ENCODE results near the gene BTK.
A peak's percentile ranks its signal among the peaks of the same experiment; 100 is the strongest.

BTK gene

DNA sequence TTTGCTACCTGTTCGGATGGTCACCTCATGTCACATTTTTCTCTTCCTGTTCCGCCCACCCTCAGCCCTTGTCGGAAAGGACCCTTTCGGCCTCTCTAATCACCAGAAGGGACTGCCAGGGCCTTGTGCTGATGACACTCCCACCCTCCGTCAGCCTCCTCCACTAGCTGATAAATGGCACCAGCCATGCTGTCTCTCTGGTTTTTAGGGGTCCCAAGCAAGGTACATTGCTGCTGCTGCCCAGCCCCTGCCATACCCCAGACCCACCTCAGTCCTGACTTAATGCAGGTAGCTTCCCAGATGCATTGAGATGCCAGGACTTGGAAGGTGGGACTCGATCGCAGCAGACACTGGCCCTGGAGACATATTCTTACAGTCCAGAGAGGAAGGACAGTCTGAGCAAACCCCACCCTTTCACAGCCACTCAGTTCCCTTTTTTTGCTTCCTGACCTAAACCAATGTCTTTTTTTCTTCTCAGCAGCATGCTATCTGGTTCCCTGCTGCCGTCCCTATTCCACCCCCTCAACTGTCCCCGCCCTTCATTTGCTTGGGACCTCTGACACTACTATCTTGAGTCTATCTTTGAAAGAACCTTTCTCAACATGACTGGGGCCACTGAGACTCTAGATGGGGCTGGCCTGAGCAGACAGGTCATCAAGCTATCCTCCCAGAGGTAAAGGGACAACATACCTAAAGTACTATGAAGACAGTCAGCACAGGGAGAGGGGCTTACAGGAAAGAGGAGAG is at the start of gene BTK:
Gene BTK, minus strand, starts transcription at position 397 of the 747 bp plus-strand sequence. CDS start 10,907 bp downstream, outside the sequence.
- Histone ChIP-seq H3K4me3 (ENCODE audit: low read depth, low read length) (no peak within 1 kb of the TSS), H2AFZ (ENCODE audit: low read length, unreplicated experiment) (no peak within 1 kb of the TSS), H3K27ac (ENCODE audit: low read depth, low read length) (no peak within 1 kb of the TSS), H3K4me1 (ENCODE audit: control insufficient read depth, insufficient read depth, low read length, unreplicated experiment) (no peaks in the 10 kb centered on the region), H3K36me3 (ENCODE audit: insufficient read depth, low read length) (no peaks in the 10 kb centered on the region), H3K79me2 (ENCODE audit: control insufficient read depth, insufficient read depth, low read length, unreplicated experiment) (peaks cover 1% of the 10 kb centered on the region), H3K27me3 (ENCODE audit: insufficient read depth, low read length) (no peaks in the 10 kb centered on the region)

DNA sequence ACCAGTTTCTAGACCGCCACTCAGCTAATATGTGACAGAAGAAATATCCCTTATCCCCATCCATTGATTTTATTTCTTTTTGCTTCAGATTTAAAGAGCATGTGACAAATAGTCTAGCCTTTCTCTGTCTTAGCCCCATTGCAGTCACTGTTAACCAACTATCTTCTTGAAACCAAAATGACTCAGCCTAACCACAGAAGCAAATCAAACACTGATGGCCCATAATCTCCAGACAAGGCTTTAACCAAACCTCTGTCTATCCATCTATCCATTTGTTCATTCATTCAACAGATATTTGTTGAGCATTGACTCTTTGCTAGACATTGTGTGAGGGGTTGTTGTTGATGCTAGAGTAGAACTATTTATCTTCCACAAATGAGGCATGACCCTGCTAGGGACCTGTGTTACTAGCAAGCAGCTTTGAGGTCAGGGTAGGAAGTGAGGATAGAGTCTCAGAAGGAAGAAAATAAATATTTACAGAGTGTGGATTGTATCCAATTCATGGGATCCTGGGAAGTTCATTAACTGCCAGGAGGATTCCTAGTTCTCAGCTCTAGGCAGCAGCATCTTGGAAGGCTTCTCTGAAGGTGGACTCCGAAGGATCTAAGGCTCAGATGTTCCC is 44.6 kb upstream of the BTK start:
- Histone ChIP-seq H3K79me2 (ENCODE audit: control insufficient read depth, insufficient read depth, low read length, unreplicated experiment) (no peaks in the 10 kb centered on the region), H2AFZ (ENCODE audit: low read length, unreplicated experiment) (no peak overlapping the region), H3K36me3 (ENCODE audit: insufficient read depth, low read length) (no peaks in the 10 kb centered on the region), H3K4me3 (ENCODE audit: low read depth, low read length) (peak overlapping the region; percentile 47; the same call in 1 of the 2 replicates), H3K27ac (ENCODE audit: low read depth, low read length) (peak overlapping the region; percentile 77), H3K27me3 (ENCODE audit: insufficient read depth, low read length) (no peaks in the 10 kb centered on the region), H3K4me1 (ENCODE audit: control insufficient read depth, insufficient read depth, low read length, unreplicated experiment) (peaks cover 7% of the 10 kb centered on the region)

DNA sequence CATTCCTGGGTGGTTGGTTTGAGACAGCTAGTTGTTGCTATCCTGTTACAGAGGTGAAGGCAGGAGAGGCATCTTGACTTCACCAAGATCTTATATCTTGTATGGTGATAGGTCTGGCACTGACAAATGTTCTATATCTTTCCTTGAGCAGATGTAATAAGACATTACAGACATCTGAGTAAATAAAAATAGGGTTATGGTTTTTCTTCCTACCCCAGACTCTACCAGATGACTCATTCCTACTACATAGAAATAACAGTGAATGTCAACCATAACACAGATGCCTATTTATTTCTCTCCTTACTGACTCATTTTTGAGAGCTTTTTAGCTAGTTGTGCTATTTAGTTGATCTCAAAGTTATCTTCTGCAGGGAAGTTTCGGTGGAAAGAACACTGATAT is 43.9 kb upstream of the BTK start:
- Histone ChIP-seq H2AFZ (ENCODE audit: low read length, unreplicated experiment) (no peak overlapping the region), H3K79me2 (ENCODE audit: control insufficient read depth, insufficient read depth, low read length, unreplicated experiment) (no peaks in the 10 kb centered on the region), H3K27ac (ENCODE audit: low read depth, low read length) (peak overlapping the region; percentile 77), H3K4me3 (ENCODE audit: low read depth, low read length) (peak overlapping the region; percentile 47; the same call in 1 of the 2 replicates), H3K4me1 (ENCODE audit: control insufficient read depth, insufficient read depth, low read length, unreplicated experiment) (peaks cover 7% of the 10 kb centered on the region), H3K27me3 (ENCODE audit: insufficient read depth, low read length) (no peaks in the 10 kb centered on the region), H3K36me3 (ENCODE audit: insufficient read depth, low read length) (no peaks in the 10 kb centered on the region)

DNA sequence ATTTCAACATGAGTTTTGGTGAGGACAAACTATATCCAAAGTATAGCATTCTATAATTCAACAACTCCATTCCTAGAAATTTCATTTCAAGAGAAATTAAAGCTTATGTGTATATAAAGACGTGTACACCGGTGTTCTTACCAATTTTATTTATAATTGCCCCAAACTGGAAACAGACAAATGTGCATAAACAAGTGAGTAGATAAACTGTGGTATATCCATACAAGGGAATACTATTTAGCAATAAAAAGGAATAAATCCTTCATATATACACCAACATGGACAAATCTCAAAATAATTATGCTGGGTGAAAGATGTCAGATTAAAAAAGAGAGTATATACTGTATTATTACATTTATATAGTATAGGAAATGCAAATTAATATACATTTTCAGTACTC is 42.0 kb upstream of the BTK start:
- Histone ChIP-seq H3K4me1 (ENCODE audit: control insufficient read depth, insufficient read depth, low read length, unreplicated experiment) (peaks cover 7% of the 10 kb centered on the region), H3K27me3 (ENCODE audit: insufficient read depth, low read length) (no peaks in the 10 kb centered on the region), H3K4me3 (ENCODE audit: low read depth, low read length) (no peak overlapping the region), H2AFZ (ENCODE audit: low read length, unreplicated experiment) (no peak overlapping the region), H3K36me3 (ENCODE audit: insufficient read depth, low read length) (no peaks in the 10 kb centered on the region), H3K27ac (ENCODE audit: low read depth, low read length) (no peak overlapping the region), H3K79me2 (ENCODE audit: control insufficient read depth, insufficient read depth, low read length, unreplicated experiment) (no peaks in the 10 kb centered on the region)

DNA sequence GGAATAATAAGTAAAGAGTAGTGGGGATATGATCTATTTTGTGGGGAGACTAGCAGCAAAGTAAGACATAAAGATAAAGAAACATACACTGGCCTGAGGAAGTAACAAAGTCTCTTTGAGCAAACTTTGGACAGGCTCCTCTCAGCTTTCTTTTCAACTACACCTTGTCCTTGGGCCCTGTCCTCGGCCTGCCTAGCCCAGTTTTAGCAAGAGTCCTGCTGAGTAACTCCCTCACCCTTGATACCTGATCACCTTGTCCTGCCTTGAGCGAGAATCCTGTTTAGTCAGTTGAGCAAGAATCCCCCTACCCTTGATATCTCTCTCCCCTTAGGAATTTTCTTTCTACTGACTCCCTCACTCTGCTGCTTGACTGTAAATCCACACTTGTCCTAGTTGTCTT is 33.5 kb upstream of the BTK start:
- Histone ChIP-seq H3K27ac (ENCODE audit: low read depth, low read length) (no peak overlapping the region), H3K4me3 (ENCODE audit: low read depth, low read length) (no peak overlapping the region), H3K4me1 (ENCODE audit: control insufficient read depth, insufficient read depth, low read length, unreplicated experiment) (peaks cover 4% of the 10 kb centered on the region), H3K79me2 (ENCODE audit: control insufficient read depth, insufficient read depth, low read length, unreplicated experiment) (no peaks in the 10 kb centered on the region), H3K36me3 (ENCODE audit: insufficient read depth, low read length) (no peaks in the 10 kb centered on the region), H3K27me3 (ENCODE audit: insufficient read depth, low read length) (no peaks in the 10 kb centered on the region), H2AFZ (ENCODE audit: low read length, unreplicated experiment) (no peak overlapping the region)

DNA sequence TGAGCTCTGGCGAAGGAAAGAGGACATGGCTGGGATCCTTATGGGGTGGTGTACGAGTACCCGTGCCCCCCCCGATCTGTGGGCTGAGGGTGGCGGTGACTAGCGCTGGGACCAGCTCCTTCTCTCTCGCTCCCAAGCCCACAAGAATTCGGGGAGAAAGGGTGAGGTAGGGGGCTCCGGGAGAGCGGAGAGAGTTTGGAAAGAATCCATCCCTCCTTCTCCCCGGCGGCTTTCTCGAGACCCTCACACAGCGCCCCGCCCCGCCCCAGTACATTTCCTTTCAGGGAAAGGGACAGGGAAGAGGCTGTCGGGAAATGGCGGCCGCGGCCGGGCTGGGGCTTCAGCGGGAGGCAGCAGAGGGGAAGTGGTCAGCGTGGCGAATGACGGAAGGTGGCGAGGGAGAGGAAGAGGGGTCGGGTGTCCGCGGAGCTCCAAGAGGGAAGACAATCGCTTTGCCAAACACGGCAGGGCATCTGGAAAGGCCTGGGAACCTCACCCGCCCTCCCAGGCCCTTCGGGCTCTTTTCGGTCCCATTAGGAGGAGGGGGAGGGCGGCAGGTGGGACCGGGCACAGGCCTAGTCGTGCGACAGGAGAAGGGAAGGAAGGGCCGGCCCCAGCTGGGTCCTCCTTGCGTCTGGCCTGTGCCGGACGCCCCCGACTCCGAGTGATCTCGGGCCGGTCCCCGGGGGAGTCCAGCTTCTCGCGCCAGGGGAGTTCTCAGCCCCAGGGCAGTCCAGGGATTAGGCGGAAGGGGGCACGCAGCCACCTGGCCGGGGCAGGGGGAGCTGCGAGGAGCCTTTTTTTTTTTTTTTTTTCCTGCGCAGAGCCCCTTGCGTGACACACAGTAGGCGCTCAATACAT is 32.2 kb upstream of the BTK start:
- H3K4me3 ChIP-seq (ENCODE audit: low read depth, low read length) = peak overlapping the region; percentile 77
- no peaks in the 10 kb centered on the region for H3K27me3 ChIP-seq (ENCODE audit: insufficient read depth, low read length)
- H3K36me3 ChIP-seq (ENCODE audit: insufficient read depth, low read length) = no peaks in the 10 kb centered on the region
- no peaks in the 10 kb centered on the region for H3K79me2 ChIP-seq (ENCODE audit: control insufficient read depth, insufficient read depth, low read length, unreplicated experiment)
- H2AFZ ChIP-seq (ENCODE audit: low read length, unreplicated experiment) = peak overlapping the region; percentile 91
- H3K27ac ChIP-seq (ENCODE audit: low read depth, low read length) = peak overlapping the region; percentile 45
- H3K4me1 ChIP-seq (ENCODE audit: control insufficient read depth, insufficient read depth, low read length, unreplicated experiment) = peaks cover 8% of the 10 kb centered on the region

DNA sequence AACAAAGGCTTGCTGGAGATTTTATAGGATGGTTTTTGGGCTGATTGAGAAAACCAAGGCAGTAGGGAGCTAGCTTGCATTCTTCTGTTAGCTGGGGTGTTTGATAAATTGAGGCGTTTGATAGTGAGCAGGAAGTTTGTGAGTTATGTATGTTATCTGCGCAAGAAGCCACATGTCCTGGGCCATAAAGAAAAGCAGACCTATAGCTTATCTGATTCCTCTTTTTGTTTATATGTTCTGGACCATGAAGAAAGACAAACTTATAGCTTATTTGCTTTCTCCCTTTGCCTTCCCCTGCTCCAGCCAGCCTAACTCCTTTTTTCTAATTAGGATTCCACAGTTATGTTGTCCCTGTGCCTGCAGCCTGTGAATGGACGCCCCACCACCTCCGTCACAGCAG is 31.2 kb upstream of the BTK start:
- Histone ChIP-seq H2AFZ (ENCODE audit: low read length, unreplicated experiment) (peak overlapping the region; percentile 91), H3K27me3 (ENCODE audit: insufficient read depth, low read length) (no peaks in the 10 kb centered on the region), H3K79me2 (ENCODE audit: control insufficient read depth, insufficient read depth, low read length, unreplicated experiment) (peaks cover 6% of the 10 kb centered on the region), H3K4me3 (ENCODE audit: low read depth, low read length) (no peak overlapping the region), H3K36me3 (ENCODE audit: insufficient read depth, low read length) (no peaks in the 10 kb centered on the region), H3K4me1 (ENCODE audit: control insufficient read depth, insufficient read depth, low read length, unreplicated experiment) (peaks cover 8% of the 10 kb centered on the region), H3K27ac (ENCODE audit: low read depth, low read length) (no peak overlapping the region)

DNA sequence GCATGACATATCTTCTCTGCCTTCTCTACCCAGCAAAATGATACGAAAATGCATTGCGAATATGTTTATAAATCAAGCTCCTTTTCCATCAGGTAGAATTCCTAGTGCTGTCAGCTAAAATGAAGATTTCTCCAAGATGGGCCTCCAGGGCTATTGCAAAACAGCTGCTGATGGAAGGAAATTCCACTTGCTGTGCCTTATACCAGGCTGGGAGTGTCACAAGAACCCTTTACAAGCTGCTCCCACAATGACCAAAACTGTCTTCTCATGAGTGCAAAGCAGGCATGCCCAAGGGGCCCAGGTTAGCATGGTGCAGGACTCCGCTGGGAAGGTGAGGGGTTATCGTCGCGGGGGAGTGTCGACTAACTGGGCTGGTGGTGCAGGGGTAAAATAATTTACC is 30.7 kb upstream of the BTK start:
- peaks cover 11% of the 10 kb centered on the region for H3K79me2 ChIP-seq (ENCODE audit: control insufficient read depth, insufficient read depth, low read length, unreplicated experiment)
- H3K36me3 ChIP-seq (ENCODE audit: insufficient read depth, low read length) = no peaks in the 10 kb centered on the region
- peaks cover 8% of the 10 kb centered on the region for H3K4me1 ChIP-seq (ENCODE audit: control insufficient read depth, insufficient read depth, low read length, unreplicated experiment)
- no peak overlapping the region for H3K27ac ChIP-seq (ENCODE audit: low read depth, low read length)
- no peaks in the 10 kb centered on the region for H3K27me3 ChIP-seq (ENCODE audit: insufficient read depth, low read length)
- H3K4me3 ChIP-seq (ENCODE audit: low read depth, low read length) = no peak overlapping the region
- no peak overlapping the region for H2AFZ ChIP-seq (ENCODE audit: low read length, unreplicated experiment)

DNA sequence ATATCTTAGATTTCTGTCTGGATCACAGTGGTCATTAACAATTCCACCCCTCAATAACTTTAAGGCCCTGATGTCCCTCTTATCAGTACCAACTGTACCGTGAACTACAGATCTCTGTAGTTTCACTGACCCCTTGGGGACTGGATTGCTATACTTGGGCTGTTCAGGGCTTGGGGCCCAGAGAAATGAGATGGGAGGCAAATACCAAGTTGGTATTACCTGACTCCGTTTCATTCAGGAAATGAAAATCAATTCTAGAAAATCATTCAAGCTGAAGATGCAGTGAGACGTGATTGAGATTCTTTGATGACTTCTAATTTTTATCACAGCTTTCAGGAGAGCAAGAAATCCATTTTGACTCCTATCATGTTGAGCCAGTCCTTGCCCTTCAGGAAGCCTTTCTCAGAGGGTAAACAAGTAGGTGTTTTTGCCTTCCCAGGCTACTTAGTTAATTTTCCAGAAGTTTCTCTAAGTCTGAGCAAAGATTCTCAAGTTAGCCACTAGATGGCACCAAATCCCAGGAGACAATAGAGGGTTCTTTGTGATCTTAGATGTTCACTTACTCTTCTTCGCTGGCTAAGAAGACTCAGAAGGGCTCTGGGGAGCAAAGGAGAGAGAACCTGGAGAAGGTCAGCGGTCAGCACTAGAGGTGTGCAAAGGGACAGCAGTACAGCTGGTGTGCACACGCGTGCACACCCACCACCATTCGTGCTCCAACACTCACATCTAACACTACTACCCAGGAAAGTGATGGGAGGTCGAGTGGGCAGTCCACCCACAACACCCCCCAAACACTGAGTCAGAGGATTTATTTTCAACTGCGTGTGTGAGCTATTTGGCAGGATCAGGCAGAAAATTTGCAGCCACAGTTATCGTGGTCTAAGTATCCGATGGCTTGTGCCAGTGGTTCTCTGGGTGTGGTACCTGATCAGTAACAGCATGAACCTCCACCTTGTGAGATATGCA is 29.5 kb upstream of the BTK start:
- Histone ChIP-seq H3K27me3 (ENCODE audit: insufficient read depth, low read length) (no peaks in the 10 kb centered on the region), H3K4me1 (ENCODE audit: control insufficient read depth, insufficient read depth, low read length, unreplicated experiment) (peaks cover 8% of the 10 kb centered on the region), H3K27ac (ENCODE audit: low read depth, low read length) (no peak overlapping the region), H3K4me3 (ENCODE audit: low read depth, low read length) (peak overlapping the region; percentile 36; the same call in 1 of the 2 replicates), H3K79me2 (ENCODE audit: control insufficient read depth, insufficient read depth, low read length, unreplicated experiment) (peaks cover 19% of the 10 kb centered on the region), H2AFZ (ENCODE audit: low read length, unreplicated experiment) (no peak overlapping the region), H3K36me3 (ENCODE audit: insufficient read depth, low read length) (no peaks in the 10 kb centered on the region)

DNA sequence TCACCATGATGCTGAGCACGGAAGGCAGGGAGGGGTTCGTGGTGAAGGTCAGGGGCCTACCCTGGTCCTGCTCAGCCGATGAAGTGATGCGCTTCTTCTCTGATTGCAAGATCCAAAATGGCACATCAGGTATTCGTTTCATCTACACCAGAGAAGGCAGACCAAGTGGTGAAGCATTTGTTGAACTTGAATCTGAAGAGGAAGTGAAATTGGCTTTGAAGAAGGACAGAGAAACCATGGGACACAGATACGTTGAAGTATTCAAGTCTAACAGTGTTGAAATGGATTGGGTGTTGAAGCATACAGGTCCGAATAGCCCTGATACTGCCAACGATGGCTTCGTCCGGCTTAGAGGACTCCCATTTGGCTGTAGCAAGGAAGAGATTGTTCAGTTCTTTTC is 26.0 kb upstream of the BTK start:
- Histone ChIP-seq H3K4me3 (ENCODE audit: low read depth, low read length) (no peak overlapping the region), H3K79me2 (ENCODE audit: control insufficient read depth, insufficient read depth, low read length, unreplicated experiment) (peaks cover 43% of the 10 kb centered on the region), H3K27ac (ENCODE audit: low read depth, low read length) (no peak overlapping the region), H3K27me3 (ENCODE audit: insufficient read depth, low read length) (no peaks in the 10 kb centered on the region), H3K36me3 (ENCODE audit: insufficient read depth, low read length) (no peaks in the 10 kb centered on the region), H2AFZ (ENCODE audit: low read length, unreplicated experiment) (no peak overlapping the region), H3K4me1 (ENCODE audit: control insufficient read depth, insufficient read depth, low read length, unreplicated experiment) (peaks cover 4% of the 10 kb centered on the region)

Data from ACC112 (cell line).